Stimulated activated CD4-positive, alpha-beta T cell treated with anti-CD3 and anti-CD28 coated beads, Interleukin-12 subunit alpha, Interleukin-12 subunit beta, amount 100 ng/mL, for 48 hours (primary cell): ENCODE measurements around the gene CHAF1B.
"Not testable (repeated sequence)": the region's sequence is repeated elsewhere in the genome, so short reads cannot be mapped to it uniquely, and the experiment has no call there.

Experiments
- DNase-seq, 3 donors: peaks; one replicate each; pipeline ENCODE4 v3.0.0-alpha.2; 2020; ENCODE audit warnings: low read depth in 2 of 3, low spot score in 1 of 3

Gene CHAF1B

GRCh38 chr21:36385233-36386030 is at the start of gene CHAF1B:
TSS of gene CHAF1B (plus strand) at chr21:36385392. CDS start at chr21:36386137, 745 bp downstream.
- peak; percentile 63 to 82 (median 77) for DNase-seq

GRCh38 chr21:36337099-36337509 is 48.1 kb upstream of the CHAF1B start:
- no peak for DNase-seq

GRCh38 chr21:36338975-36339374 is 46.2 kb upstream of the CHAF1B start:
- DNase-seq, result no peak

- DNase-seq, result not testable (repeated sequence)
Observed at GRCh38 chr21:36342581-36342980, 42.6 kb upstream of the CHAF1B start.

- no peak for DNase-seq
Observed at GRCh38 chr21:36344931-36345330, 40.3 kb upstream of the CHAF1B start.

- DNase-seq, result no peak
Observed at GRCh38 chr21:36347278-36347961, 37.8 kb upstream of the CHAF1B start.

GRCh38 chr21:36347962-36348328 is 37.2 kb upstream of the CHAF1B start:
- no peak for DNase-seq

GRCh38 chr21:36349315-36349714 is 35.9 kb upstream of the CHAF1B start:
- DNase-seq, result no peak

- DNase-seq, result no peak
Observed at GRCh38 chr21:36350282-36350910, 34.8 kb upstream of the CHAF1B start.

GRCh38 chr21:36354918-36355680 is 30.1 kb upstream of the CHAF1B start:
- no peak for DNase-seq

- no peak for DNase-seq
Observed at GRCh38 chr21:36355868-36356267, 29.3 kb upstream of the CHAF1B start.

GRCh38 chr21:36359185-36359584 is 26.0 kb upstream of the CHAF1B start:
- DNase-seq, result no peak

GRCh38 chr21:36369064-36369685 is 16.0 kb upstream of the CHAF1B start:
- no peak for DNase-seq

GRCh38 chr21:36375994-36376393 is 9.2 kb upstream of the CHAF1B start:
- no peak for DNase-seq

- DNase-seq, result no peak
Observed at GRCh38 chr21:36377391-36377842, 7.8 kb upstream of the CHAF1B start.

- DNase-seq, result no peak
Observed at GRCh38 chr21:36379251-36379650, 5.9 kb upstream of the CHAF1B start.

GRCh38 chr21:36381841-36382589 is 3.2 kb upstream of the CHAF1B start:
- DNase-seq, result no peak

GRCh38 chr21:36382722-36383121 is 2.5 kb upstream of the CHAF1B start:
- not testable (repeated sequence) for DNase-seq

- no peak for DNase-seq
Observed at GRCh38 chr21:36384885-36385232, 333 bp upstream of the CHAF1B start.

GRCh38 chr21:36386031-36386642 is 945 bp downstream of the CHAF1B start:
- no peak for DNase-seq
